Thyroid gland (tissue), 4 donors: ENCODE measurements around the gene ST6GALNAC6. TPM values are rescaled to one million over a fixed set of nuclear protein-coding genes. Genes with fewer than 3 reads are reported as not detected.

ENCODE experiments used
- DNase-seq, 2 donors: peaks; one replicate each; pipeline ENCODE4 v3.0.0-alpha.2; 2019
- H3K27ac ChIP-seq, 3 donors: fragments of 200-600 bp; sonication (generic); 1 replicate in 2 of 3; 2 replicates in 1 of 3; pipeline ENCODE4 v1.5.1; 2016 to 2019; ENCODE audit warnings: mild to moderate bottlenecking in 1 of 3, moderate library complexity in 1 of 3
- H3K27me3 ChIP-seq: fragments of 200-600 bp; sonication (generic); one replicate; pipeline ENCODE4 v1.5.1; 2019
- H3K36me3 ChIP-seq, 2 donors: fragments of 200-600 bp; sonication (generic); one replicate each; pipeline ENCODE4 v1.5.1; 2016 to 2019
- H3K4me1 ChIP-seq, 2 donors: fragments of 200-600 bp; sonication (generic); one replicate each; pipeline ENCODE4 v1.5.1; 2017 to 2019
- H3K4me3 ChIP-seq, 3 donors: fragments of 200-600 bp; sonication (generic); replicated peaks in 1 of 3; 1 replicate in 2 of 3; 2 replicates in 1 of 3; pipeline ENCODE4 v1.5.1; 2016; ENCODE audit warnings: mild to moderate bottlenecking in 1 of 3
- H3K9me3 ChIP-seq: fragments of 200-600 bp; sonication (generic); one replicate; pipeline ENCODE4 v1.5.1; 2017
- POLR2A ChIP-seq, 2 donors: fragments of 450-650 bp; IDR thresholded peaks; one replicate each; pipeline ENCODE4 v1.6.1; 2017; ENCODE audit warnings: antibody characterized with exemption in 2 of 2, mild to moderate bottlenecking in 2 of 2, moderate library complexity in 1 of 2
- WGBS, 2 donors: methylation state at CpG; one replicate each; pipeline ENCODE4 v1.1.5; 2017; 5-methylcytosine and 5-hydroxymethylcytosine counted together
- intact Hi-C: fragments of 100-400 bp; cut with DNase I; formaldehyde crosslinking; loops from one replicate; pipeline ENCODE4 v1.15.1; 2023
- total RNA-seq, 4 donors: library from RNA; depleted of rRNA; stranded (reverse); fragments of >200 nt; gene quantifications; one replicate each; pipeline ENCODE4 v1.2.3, GENCODE V29; 2016
- TF ChIP-seq, protein P1 (sequence below), 6 experiments: fragments of 200-600 bp in 3 of 6; fragments of 450-650 bp in 3 of 6; sonication (generic) in 3 of 6; IDR thresholded peaks; one replicate each; pipeline ENCODE4 v1.5.1; 2016 to 2019; ENCODE audit warnings: antibody characterized with exemption in 6 of 6, mild to moderate bottlenecking in 2 of 6, inconsistent platforms in 1 of 6, moderate library complexity in 1 of 6

Gene ST6GALNAC6
- total RNA-seq, 4 donors from 2014 or later = 39.2 to 124 (median 50.8) TPM

DNA sequence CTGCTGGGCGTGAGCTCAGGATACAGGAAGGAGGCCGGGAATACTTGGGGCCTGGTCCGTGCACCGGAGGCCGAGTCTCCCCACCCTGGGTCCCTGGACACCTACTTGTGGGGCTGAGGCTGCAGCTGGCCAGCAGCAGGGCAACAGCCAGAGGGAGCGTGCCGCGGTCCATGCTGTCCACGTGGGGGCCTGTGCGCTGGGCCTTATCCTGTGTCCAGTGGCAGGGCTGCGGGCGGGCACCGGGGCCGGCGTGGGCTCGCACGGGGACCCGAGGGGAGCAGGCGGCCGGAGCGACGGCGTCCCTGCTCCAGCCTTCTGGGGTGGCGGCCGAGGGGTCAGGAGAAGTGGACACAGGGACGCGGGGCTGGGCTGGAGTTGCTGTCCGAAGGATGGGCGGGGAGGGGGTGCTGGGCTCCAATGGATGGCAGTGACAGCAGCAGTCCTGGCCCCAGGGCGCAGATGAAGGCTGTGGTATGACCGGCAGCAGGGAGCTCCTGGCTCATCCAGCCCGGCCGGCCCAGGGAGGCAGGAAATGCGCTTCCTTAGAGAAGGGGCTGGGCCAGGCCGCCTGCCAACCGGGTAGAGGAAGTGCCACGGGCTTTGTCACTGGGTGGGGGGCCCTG lies 45.1 kb downstream of the ST6GALNAC6 start, which contains the start of gene ENG:
Gene ENG, minus strand, starts transcription at position 475 of the 623 bp plus-strand sequence. Its CDS starts 303 bp downstream, at position 172.
- H3K36me3 ChIP-seq = no peaks in the 10 kb centered on the region
- H3K27me3 ChIP-seq = no peaks in the 10 kb centered on the region
- no peaks in the 10 kb centered on the region for H3K9me3 ChIP-seq
- intact Hi-C loops = no loop called here
- TF ChIP-seq POLR2A (IDR thresholded peaks at IDR 0.05) = peak in 1 of 2 donors; percentile 40
- TF ChIP-seq, protein P1, sequence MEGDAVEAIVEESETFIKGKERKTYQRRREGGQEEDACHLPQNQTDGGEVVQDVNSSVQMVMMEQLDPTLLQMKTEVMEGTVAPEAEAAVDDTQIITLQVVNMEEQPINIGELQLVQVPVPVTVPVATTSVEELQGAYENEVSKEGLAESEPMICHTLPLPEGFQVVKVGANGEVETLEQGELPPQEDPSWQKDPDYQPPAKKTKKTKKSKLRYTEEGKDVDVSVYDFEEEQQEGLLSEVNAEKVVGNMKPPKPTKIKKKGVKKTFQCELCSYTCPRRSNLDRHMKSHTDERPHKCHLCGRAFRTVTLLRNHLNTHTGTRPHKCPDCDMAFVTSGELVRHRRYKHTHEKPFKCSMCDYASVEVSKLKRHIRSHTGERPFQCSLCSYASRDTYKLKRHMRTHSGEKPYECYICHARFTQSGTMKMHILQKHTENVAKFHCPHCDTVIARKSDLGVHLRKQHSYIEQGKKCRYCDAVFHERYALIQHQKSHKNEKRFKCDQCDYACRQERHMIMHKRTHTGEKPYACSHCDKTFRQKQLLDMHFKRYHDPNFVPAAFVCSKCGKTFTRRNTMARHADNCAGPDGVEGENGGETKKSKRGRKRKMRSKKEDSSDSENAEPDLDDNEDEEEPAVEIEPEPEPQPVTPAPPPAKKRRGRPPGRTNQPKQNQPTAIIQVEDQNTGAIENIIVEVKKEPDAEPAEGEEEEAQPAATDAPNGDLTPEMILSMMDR (IDR thresholded peaks at IDR 0.05) = no peak
- DNase-seq = peak; percentile 52 to 53
- peak within 1 kb of the TSS; percentile 2 to 54 (median 6) for H3K4me3 ChIP-seq
- H3K27ac ChIP-seq = peak within 1 kb of the TSS; percentile 58 to 81 (median 72)
- peaks cover 6 to 43% of the 10 kb centered on the region in 2 donors for H3K4me1 ChIP-seq
- WGBS, 2 donors = 55 to 69% methylated on average over 14 to 29 of the region's 37 CpGs

DNA sequence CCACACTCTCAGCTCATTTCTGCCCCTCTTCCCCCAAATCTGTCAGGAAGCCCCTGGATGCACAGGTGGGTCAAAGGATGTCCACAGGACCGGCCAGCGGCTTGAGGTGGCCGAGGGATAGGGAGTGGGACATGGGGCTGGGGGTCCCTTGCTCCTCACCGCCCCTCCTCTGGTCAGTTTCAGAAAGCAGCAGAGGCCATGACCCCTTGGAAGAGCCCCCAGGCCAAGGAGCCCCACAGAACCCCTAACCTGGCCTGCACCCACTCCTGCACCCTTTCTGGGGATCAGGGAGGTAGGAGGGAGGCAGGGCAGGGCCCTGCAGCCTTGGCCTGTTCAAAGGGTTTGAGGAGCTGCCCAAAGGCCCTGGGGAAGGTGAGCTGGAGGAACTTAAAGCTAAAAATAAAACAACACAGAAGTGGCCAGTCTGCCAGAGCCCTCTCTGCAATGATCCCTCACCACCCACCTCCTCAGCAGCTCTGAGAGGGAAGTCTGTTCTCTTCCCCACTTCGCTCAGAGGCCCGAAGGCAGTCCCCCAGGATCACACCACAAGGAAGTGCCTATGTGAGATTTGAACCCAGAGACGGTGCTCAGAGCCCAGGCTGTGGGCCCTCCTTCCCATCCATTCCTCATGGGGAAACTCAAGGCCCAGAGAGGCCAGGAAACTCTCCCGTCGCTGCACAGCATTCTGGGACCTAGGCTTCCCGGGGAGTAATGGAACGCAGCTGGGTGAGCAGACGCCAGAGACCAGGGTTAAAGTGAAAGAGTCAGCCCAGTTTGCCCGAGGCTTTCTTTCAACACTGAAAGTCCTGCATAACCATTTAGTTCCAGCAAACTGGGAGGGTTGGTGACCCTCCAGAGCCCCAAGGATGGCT lies 45.9 kb downstream of the ST6GALNAC6 start:
- Histone ChIP-seq H3K27ac (peak overlapping the region; percentile 58 to 81 (median 72)), H3K36me3 (no peaks in the 10 kb centered on the region), H3K4me1 (peaks cover under 1 to 35% of the 10 kb centered on the region in 2 donors), H3K9me3 (no peaks in the 10 kb centered on the region), H3K4me3 (peak overlapping the region; percentile 2 to 54 (median 6)), H3K27me3 (no peaks in the 10 kb centered on the region)
- WGBS, 2 donors = 55 to 57% methylated on average over 8 to 13 of the region's 13 CpGs
- intact Hi-C loops = no loop called here
- no peak for TF ChIP-seq POLR2A (IDR thresholded peaks at IDR 0.05)
- TF ChIP-seq, protein P1 (IDR thresholded peaks at IDR 0.05) = no peak
- DNase-seq = no peak

DNA sequence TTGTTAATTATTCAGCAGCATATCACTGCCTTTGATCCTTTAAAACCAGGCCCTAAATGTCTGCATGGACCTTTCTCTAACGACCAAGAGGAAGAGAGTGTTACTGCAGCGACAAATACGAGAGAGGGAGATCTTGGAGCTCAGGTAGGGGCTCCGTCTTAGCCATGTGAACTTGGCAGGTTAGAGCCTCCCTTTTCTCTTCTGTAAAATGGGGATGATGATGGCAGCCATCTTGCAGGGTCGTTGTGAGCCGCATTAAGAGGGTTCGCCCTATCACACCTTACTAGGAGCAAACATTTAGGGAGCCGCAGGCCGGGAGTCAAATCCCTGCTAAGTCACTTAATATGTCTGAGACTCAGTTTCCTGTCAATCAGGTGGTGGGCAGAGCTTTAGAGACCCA lies 46.6 kb downstream of the ST6GALNAC6 start:
- H3K9me3 ChIP-seq = no peaks in the 10 kb centered on the region
- 77 to 89% methylated on average over 9 of the region's 9 CpGs for WGBS, 2 donors
- peaks cover 0 to 28% of the 10 kb centered on the region in 2 donors for H3K4me1 ChIP-seq
- intact Hi-C loops = no loop called here
- peak overlapping the region; percentile 58 to 81 (median 72) for H3K27ac ChIP-seq
- TF ChIP-seq POLR2A (IDR thresholded peaks at IDR 0.05) = no peak
- TF ChIP-seq, protein P1 (IDR thresholded peaks at IDR 0.05) = no peak
- peak overlapping the region in 1 of 3 donors; percentile 54 for H3K4me3 ChIP-seq
- no peak for DNase-seq
- H3K36me3 ChIP-seq = no peaks in the 10 kb centered on the region
- no peaks in the 10 kb centered on the region for H3K27me3 ChIP-seq

DNA sequence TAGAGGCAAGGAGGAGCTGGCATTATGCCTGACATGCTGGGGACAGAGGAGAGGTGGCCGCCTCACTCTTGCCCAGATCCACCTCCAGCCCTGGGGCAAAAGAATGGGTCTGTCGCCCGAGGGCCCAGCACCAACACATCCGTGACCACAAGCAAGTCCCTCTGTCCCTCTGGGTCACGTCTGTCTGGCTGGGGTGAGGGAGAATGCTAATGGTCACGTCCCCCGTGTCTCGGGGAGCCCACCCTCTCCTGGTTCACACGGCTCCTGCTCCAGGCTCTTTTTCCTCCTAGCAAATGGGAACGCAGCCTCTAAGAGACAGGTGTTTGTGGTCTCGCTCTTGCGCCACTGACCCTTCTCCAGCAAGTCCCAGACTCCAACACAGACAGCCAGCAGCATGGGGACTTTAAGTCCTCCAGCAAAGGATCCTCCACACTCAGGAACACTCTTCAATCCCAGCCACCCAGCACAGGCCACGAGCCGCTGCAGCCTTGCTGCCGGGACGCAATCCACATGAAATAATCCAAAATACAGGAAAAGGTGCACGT lies 49.0 kb downstream of the ST6GALNAC6 start:
- Histone ChIP-seq H3K36me3 (no peaks in the 10 kb centered on the region), H3K27me3 (no peaks in the 10 kb centered on the region), H3K4me1 (peaks cover 0 to 10% of the 10 kb centered on the region in 2 donors), H3K27ac (peak overlapping the region in 2 of 3 donors; percentile 24 to 43), H3K9me3 (no peaks in the 10 kb centered on the region), H3K4me3 (peak overlapping the region in 1 of 3 donors; percentile 19)
- no peak for DNase-seq
- WGBS, 2 donors = 79 to 83% methylated on average over 17 of the region's 17 CpGs
- TF ChIP-seq, protein P1 (IDR thresholded peaks at IDR 0.05) = no peak
- TF ChIP-seq POLR2A (IDR thresholded peaks at IDR 0.05) = no peak
- intact Hi-C loops = no loop called here
